Measurements from ENCODE around the gene CD209.
"Not testable (repeated sequence)": the region's sequence is repeated elsewhere in the genome, so short reads cannot be mapped to it uniquely, and the experiment has no call there.

Gene CD209, protein sequence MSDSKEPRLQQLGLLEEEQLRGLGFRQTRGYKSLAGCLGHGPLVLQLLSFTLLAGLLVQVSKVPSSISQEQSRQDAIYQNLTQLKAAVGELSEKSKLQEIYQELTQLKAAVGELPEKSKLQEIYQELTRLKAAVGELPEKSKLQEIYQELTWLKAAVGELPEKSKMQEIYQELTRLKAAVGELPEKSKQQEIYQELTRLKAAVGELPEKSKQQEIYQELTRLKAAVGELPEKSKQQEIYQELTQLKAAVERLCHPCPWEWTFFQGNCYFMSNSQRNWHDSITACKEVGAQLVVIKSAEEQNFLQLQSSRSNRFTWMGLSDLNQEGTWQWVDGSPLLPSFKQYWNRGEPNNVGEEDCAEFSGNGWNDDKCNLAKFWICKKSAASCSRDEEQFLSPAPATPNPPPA

DNA sequence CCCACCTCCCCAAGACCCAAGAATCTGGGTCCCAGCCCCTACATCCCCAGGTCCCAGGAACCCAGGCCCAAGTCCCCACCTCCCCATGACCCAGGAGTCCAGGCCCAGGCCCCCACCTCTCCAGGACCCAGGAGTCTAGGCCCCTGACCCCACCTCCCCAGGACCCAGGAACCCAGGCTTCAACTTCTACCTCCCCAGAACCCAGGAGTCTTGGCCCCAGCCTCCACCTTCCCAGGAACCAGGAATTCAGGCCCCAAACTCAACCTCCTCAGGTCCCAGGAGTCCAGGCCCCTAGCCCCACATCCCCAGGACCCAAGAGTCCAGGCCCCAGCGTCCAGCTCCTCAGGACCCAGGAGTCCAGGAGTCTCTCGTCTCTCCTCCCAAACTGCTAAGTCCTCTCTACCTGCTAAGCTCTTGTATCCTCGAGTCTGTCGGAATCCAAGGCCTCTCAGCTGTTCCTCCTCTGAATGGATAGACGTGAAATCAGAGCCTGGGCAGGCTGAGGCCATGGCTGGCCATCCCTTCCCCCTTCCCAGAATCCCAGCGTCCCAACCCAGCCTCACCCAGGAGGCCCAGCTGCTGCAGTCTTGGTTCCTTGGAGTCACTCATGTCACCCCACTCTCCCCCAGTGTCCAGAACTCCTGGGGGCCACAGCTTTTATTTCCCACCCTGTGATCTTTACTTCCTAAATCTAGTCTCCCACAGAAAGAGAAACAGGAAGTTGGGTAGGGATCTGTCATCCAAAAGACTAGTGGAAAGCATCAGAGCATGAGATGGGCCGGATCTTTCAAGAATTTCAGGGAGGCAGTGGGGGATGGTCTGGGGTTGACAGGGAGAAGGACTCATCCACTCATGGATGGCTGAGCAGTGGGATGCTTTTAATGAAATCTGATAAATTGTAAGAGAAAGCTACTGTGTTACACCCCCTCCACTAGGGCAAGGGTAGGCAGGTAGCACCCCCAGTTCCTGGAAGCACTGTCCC is at the start of gene CD209:
CD209 (minus strand) TSS at position 632 of the 982 bp plus-strand sequence; CDS start at position 609, 23 bp downstream.
- no peak for DNase-seq (ENCODE audit: low read depth in 2 of 2)

DNA sequence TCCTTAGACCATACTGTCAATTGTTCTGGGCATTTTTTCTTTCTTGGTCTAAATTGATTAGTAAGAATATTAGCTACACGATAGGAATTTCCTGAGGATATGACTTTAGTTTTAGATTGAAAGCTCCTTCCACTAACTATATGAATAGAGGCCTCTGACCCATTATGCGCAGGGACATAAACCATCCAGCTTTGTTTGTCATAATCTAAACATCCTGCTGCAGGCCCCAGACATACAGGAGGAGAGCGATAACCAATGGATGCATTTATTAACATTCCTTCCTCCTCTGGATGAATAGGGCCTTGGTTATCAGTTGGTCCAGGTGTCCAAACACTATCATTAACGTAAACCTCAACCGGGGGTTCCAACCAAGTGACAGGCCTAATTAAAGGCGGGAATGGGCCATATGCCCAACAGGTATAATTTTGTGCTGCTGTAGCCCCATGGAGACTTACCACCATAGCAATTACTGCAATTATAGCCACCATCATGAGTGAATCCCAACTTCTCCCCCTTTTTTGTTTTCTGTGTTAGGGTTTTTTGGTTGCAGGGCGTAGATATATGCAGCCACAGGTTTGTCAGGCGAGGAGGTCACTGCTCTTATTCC is 48.3 kb upstream of the CD209 start:
- no peak for DNase-seq (ENCODE audit: low read depth in 2 of 2)

DNA sequence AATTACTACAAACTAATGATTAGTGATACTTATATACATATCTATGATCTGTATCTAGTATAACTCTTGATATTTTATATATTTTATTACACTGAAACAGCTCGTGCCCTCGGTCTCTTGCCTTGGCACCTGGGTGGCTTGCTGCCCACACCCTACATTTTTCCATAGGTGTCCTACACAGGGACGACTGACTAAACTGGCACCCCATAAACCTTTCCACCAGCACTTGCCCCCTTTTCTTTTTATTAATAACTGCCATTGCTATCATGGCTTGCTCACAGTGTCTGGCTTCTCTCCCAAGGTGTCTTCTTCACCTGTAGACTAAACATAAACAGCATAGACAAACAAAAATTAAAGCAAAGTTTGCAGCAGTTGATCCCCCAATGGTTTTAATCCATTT is 46.2 kb upstream of the CD209 start:
- DNase-seq (ENCODE audit: low read depth in 2 of 2): no peak

DNA sequence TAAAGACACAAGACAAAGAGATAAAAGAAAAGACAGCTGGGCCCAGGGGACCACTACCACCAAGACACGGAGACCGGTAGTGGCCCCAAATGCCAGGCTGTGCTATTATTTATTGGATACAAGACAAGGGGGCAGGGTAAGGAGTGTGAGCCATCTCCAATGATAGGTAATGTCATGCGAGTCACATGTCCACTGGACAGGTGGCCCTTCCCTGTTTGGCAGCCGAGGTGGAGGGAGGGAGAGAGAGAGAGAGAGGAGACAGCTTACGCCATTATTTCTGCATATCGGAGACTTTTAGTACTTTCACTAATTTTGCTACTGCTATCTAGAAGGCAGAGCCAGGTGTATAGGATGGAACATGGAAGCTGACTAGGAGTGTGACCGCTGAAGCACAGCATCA is 45.4 kb upstream of the CD209 start:
- not testable (repeated sequence) for DNase-seq (ENCODE audit: low read depth in 2 of 2)

DNA sequence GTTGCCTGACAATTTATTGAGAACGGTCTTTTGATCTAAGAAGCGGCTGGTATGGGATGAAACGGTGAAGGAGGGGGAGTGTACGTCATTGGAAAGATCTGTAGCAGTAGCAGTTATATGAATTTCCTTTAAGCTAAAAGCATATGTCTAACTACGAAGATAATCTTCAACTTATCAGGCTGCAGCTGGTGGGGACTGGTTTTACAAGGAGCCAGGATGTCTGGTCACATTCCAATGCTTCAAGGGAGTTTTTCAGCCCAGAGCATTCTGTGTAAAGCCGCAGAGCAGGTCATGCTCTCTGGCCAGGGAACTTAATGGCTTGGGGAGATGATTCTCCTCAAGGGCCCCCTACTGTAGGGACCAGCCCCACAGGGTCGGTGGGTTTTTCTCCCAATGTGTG is 44.9 kb upstream of the CD209 start:
- DNase-seq (ENCODE audit: low read depth in 2 of 2): no peak

DNA sequence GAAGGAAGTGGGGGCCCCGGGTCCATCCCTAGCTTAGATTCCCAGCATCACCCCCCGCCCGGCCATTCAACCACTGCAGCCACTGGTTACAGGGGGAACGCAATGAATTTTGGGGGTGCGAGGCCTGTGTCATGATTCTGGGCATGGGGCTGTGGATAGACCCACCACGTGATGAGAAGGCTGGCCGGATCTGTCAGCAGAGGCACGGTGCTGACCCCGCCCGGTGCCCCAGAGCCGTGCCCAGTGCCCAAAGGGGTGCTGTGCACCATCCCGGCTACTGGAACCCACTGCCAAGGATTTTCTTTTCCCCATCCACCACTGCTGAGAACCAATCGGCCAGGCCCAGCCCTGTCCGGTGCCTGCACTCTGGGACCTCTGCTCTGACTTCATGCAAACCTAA is 43.1 kb upstream of the CD209 start:
- no peak for DNase-seq (ENCODE audit: low read depth in 2 of 2)

DNA sequence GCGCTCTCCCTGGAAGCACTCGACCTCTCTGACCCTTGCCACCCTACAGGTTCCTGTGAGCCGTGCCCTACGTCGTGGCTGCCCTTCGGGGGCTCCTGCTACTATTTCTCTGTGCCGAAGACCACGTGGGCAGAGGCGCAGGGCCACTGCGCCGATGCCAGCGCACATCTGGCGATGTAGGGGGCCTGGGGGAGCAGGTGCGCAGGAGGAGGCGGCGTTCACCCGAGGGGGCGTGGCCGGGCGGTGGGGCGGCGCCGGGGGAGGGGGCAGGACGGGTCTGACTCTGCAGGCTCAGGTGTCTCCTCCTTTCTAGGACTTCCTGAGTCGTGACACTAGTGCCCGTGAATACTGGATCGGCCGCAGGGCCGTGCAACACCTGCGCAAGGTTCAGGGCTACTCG is 42.1 kb upstream of the CD209 start:
- DNase-seq (ENCODE audit: low read depth in 2 of 2): no peak

DNA sequence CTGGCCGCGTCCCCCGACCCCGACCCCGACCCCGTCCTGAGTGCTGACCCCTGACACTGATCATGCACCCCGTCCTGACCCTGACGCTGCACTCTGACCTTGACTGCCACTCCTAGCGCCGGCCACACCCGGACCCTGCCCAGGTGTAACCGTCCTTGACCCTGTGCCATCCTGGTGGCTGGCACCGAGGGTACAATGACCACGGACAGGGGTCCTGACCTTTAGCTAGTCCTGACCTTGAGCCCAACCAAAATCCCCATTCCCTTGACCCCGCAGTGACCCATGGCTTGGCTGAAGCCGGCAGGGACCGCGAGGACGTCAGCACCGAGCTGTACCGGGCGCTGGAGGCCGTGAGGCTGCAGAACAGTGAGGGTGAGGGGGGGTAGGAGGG is 41.6 kb upstream of the CD209 start:
- DNase-seq (ENCODE audit: low read depth in 2 of 2): no peak

DNA sequence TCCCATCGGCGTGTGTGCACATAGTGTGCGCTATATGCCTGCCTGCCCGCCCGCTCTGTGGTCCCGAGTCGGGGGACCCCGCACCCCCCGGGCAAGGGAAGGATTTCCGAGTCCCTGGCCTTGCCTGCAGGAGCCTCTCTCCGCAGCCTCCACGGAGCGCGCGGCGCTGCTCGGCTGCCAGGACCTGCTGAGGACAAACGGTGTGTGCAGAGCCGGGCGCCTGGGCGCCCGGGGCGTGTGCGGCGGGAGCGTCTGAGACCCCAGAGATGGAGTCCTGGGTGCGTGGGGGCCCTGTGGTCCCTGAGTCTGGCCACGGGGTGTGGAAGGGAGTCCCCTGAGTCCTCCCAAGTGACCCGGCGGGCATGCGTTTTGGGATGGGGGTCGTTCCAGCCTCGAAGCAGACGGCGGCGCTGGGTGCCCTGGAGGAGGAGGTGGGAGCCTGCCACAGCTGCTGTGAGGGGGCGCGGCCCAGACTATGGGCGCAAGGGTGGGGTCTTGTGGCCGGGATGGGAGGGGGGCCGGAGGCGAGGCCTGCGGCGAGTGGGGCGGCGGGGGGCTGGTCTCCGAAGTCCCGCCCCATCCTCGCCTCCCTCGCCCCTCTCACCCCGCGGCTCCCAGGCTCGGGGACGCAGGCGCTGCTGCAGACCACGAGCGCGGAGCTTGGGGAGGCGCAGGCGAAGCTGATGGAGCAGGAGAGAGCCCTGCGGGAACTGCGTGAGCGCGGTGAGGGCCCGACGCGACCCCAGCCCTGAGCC is 41.0 kb upstream of the CD209 start:
- DNase-seq (ENCODE audit: low read depth in 2 of 2): no peak

DNA sequence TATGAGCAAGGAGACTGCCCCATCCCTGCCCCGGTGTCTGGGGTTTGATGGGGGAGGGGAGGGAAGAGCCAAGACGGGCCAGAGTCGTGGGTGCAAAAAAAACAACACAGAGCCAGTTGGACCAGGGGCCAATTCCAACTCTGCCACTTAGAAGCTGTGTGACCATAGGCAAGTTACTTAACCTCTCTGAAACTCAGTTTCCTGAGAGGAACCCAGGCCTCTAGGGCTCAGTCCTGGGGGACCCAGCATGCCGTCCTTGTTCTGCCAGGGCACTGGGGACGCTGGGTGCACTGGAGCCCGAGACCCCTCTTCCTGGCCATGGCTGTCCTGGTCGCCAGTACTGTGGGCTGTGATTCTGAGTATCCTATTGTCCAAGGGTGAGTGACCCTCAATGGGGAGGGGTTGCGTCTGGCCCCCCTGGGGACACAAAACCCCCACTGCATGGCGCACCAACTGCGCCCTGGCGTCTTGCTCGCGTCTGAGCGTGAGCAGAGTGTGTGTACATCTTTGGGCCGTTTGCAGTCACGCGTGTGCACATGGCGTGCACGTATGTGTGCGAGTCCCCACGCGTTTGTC is 40.4 kb upstream of the CD209 start:
- no peak for DNase-seq (ENCODE audit: low read depth in 2 of 2)

DNA sequence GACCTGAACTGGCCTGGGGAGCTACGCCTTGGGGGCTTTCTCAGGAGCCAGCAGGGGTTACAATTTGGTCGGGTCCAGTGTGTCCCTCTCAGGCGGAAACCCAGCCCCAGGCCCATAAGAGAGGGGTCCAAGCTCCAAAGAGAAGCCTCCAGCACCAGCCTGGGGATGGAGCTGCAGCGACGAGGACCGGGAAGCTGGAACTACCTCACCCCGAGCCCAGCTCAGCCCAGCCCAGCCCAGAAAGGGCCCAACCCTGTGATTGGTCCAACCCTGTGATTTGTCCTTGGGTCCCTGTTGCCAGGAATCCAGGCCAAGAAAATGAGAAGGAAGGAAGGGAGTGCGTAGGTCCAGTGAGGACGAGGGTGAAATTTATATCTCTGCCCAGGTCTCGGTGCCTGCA is 39.8 kb upstream of the CD209 start:
- DNase-seq (ENCODE audit: low read depth in 2 of 2): no peak

DNA sequence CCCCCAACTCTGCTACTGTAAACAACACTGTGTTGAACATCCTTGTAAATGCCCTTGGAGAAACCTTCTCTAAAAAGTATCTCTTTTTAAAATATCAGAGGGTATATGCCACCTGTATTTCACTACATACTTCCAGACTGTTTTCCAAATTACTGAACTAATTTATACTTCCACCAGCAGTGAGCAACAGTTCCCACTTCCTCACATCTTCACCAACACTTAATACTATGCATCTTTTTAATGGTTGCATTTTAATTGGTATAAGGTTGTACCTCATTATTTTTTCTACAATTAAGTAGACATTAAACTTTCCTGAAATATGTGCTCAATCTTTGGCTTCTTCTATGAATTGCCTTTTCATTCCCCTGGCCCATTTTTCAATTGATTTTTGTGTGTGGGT is 37.5 kb upstream of the CD209 start:
- no peak for DNase-seq (ENCODE audit: low read depth in 2 of 2)

DNA sequence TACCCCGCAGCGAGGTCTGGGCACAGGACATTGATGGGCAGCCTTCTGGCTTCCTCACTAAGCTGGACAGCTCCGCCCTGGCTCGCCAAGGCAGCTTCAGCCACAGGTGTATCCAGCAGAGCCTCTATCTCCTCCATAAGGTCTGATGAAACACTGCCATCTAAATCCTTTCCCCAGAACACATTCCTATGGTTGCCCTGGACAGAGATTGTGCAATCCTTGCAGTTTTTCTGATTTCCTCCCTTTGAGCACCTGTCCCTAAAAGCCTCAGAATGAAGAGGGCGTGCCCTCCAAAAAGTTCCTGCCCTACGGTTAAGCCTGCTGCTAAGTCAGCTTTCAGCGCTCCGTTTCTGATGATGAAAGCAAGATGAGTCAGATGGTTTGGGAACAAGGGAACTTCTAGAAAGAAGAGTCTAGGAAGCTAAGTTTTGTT is 36.7 kb upstream of the CD209 start:
- no peak for DNase-seq (ENCODE audit: low read depth in 2 of 2)

DNA sequence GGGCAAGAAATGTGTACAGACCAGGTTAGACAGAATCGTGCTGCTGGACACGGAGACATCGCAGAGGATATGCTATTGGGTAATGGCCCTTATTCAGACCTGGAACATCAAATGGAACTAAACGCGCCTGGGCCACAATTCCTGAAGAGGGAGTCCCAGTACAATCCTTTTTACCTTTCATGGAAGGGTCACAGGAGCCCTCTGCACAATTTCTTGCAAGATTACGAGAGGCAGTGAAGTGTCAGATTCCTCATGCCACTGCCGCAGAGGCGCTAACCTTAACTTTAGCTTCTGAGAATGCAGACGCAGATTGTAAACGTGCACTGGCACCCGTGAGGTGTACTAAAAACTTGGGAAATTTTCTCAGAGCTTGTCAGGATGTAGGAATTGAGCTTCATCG is 33.8 kb upstream of the CD209 start:
- DNase-seq (ENCODE audit: low read depth in 2 of 2): no peak

DNA sequence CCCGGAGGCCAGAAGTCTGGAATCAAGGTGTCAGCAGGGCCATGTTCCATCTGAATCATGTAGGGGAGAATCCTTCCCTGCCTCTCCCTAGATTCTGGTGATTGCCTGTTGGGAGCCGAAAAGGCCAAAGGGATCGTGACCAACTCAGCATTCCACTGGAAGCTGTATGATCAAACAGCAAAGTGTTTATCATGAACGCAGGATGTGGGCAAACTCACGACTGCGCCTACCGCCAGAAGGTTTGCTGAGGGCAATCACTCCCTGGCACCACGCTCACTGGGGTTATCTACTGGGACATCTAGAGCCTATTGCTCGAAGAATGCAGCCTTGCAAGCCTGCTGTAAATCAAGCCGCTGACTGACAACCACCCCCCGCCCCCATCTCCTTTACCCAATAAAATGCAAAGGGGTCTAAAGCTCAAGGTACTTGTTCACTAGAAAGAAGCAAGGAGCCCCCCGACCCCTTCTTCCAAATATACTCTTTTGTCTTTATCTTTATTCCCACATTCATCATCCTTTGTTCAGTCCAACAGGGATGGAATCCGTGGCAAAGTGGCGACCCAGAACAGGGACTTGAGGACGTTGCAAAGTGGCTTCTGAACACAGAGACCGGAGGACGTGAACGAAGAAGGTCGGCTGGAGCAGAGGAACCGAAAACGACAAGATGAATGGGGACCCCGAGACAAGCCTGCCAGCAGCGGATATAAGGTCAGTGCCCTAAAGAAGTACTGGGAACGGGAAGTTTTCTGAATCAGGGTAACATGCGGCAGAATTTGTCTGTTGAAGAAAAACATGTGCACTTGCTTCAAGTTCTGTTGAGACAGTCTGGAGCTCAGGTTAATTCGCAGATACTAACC is 32.5 kb upstream of the CD209 start:
- no peak for DNase-seq (ENCODE audit: low read depth in 2 of 2)

DNA sequence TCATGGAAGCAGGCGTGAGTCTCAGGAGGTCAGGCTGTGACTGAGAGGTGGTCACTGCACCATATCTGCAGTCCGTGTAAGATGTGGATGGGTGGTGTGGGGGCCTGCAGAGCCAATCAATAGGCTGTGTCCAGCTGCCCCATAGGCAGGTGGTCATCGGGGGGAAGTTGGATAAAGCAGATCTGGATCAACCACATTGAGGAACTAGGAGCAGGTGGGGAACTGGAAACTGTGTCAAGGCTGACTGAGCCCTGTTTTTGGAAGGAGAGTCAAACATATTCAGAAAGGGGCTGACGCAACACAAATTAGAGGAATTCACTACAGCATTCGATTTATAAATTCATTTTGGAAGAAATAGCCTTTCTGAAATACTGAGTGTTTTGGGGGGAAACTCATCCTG is 30.7 kb upstream of the CD209 start:
- DNase-seq (ENCODE audit: low read depth in 2 of 2): no peak

DNA sequence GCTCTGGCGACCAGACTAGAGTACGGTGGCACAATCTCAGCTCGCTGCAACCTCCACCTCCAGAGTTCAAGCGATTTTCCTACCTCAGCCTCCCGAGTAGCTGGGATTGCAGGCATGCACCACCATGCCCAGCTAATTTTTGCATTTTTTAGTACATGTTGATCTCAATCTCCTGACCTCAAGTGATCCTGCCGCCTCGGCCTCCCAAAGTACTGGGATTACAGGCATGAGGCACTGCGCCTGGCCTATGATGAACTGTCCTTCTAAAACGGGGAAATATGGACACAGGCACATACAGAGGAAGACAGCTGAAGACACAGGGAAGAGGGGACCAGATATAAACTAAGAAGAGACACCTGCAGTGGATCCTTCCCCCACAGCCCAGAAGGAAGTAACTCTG is 28.4 kb upstream of the CD209 start:
- DNase-seq (ENCODE audit: low read depth in 2 of 2): no peak

DNA sequence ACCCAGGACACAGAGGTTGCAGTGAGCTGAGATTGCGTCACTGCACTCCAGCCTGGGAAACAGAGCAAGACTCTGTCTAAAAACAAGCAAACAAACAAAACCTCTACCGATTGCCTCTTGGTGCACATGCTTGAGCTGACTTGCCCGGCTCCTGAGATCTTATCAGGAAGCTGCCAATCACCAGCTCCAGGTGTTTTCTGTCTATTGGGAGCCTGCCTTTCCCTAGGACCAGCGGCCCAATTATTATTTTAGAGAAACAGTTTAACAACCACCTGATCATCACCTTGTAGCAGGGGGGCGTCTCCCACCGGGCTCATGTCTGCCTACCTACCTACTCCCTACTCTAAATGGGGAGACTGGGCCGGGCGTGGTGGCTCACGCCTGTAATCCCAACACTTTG is 26.5 kb upstream of the CD209 start:
- DNase-seq (ENCODE audit: low read depth in 2 of 2): no peak

DNA sequence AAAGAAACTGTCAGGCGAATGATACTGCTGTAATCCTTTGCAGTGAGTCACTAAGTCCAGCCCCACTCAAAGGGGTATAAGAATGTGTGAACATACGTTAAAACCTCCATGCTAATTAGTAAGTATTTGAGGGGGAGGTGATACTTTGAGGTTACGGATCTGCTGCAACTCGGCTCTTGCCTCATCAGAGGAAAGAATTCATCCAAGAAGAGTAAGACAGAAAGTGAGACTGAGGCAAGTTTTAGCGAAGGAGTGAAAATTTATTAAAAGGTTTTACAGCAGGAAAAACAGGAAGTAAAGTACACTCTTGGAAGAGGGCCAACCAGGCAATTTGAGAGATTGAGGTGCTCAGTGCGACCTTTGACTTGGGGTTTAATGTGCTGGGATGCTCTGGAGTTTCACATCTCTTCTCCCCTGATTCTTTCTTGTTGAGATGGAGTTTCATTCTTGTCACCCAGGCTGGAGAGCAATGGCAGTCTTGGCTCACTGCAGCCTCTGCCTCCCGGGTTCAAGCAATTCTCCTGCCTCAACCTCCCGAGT is 25.5 kb upstream of the CD209 start:
- peak; percentile 8 to 23 for DNase-seq (ENCODE audit: low read depth in 2 of 2)

DNA sequence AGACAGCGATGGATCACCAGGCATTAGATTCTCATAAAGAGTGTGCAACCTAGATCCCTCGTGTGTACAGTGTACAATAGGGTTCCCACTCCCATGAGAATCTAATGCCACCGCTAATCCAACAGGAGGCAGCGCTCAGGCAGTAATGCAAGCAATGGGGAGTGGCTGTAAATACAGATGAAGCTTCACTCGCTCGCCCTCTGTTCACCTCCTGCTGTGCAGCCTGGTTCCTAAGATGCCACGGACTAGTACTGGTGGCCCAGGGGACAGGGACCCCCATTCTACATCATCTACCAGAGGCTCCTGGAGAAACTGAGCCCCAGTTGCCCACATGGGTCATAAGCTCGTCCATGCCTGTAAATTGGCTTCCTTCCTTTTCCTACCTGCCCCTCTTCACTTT is 23.7 kb upstream of the CD209 start:
- DNase-seq (ENCODE audit: low read depth in 2 of 2): no peak
